Psoas muscle (tissue), 8 donors: ENCODE results near the gene FLRT2. TPM values are rescaled to one million over a fixed set of nuclear protein-coding genes. Genes with fewer than 3 reads are reported as not detected.
A peak's percentile ranks its signal among the peaks of the same experiment; 100 is the strongest.

Source experiments
- ATAC-seq, 4 donors: fragments of 200-7000 bp; cut with Tn5 transposase; one replicate each; pipeline ENCODE4 v1.9.1; 2020; ENCODE audit warnings: moderate library complexity in 3 of 4, mild to moderate bottlenecking in 2 of 4
- DNase-seq, 2 donors: peaks; one replicate each; pipeline ENCODE4 v3.0.0-alpha.2; 2020
- H3K27ac ChIP-seq: fragments of 200-600 bp; one replicate; pipeline ENCODE4 v1.8.0; 2022
- H3K27me3 ChIP-seq, 3 donors: fragments of 200-600 bp in 1 of 3; one replicate each; pipeline versions ENCODE4 v1.6.1 to v1.8.0; 2013 to 2022; ENCODE audit warnings: low read length in 2 of 3, mild to moderate bottlenecking in 2 of 3, moderate library complexity in 1 of 3; ENCODE audit not compliant: insufficient read depth in 3 of 3
- H3K36me3 ChIP-seq, 2 donors: fragments of 200-600 bp in 1 of 2; one replicate each; pipeline versions ENCODE4 v1.6.1 to v1.8.0; 2013 to 2022; ENCODE audit warnings: low read depth in 1 of 2, mild to moderate bottlenecking in 1 of 2, moderate library complexity in 1 of 2; ENCODE audit not compliant: insufficient read depth in 1 of 2
- H3K4me1 ChIP-seq: fragments of 200-600 bp; one replicate; pipeline ENCODE4 v1.8.0; 2022
- H3K4me3 ChIP-seq: fragments of 200-600 bp; one replicate; pipeline ENCODE4 v1.8.0; 2022; ENCODE audit warnings: mild to moderate bottlenecking
- H3K9me3 ChIP-seq: fragments of 200-600 bp; one replicate; pipeline ENCODE4 v1.8.0; 2022
- CTCF ChIP-seq: fragments of 200-600 bp; IDR thresholded peaks from one replicate; pipeline ENCODE4 v1.8.0; 2022; ENCODE audit warnings: antibody characterized with exemption
- WGBS, 3 donors: extraction: QIAGEN DNeasy Blood & Tissue Kit; methylation state at CpG; one replicate each; pipeline versions ENCODE4 v1.1.6 to v1.1.7; 2013; 5-methylcytosine and 5-hydroxymethylcytosine counted together
- intact Hi-C, 2 donors: fragments of 100-400 bp; cut with DNase I; formaldehyde crosslinking; loops; one replicate each; pipeline versions ENCODE4 v1.11.0 to v1.14.2; 2022
- polyA plus RNA-seq, 3 donors: library from polyadenylated mRNA; stranded (reverse); fragments of 200-250 nt; gene quantifications; one replicate each; pipeline ENCODE4 v1.2.3, GENCODE V29; 2013
- total RNA-seq, 4 donors: library from RNA; stranded (reverse); fragmentation: NEBNext Ultra II Directional in 2 of 4; extraction: Animal tissue kit (Norgen Biotek cat#: 25700) in 2 of 4; gene quantifications; one replicate each; pipeline versions ENCODE4 v1.2.1 to v1.2.4, GENCODE V29; 2021 to 2023
- donor health status: healthy with polysubstance abuse.
- donor health status: DM: no; HTN: no; CAD: no; lungs with moderate emphysema.
- donor health status: Bipolar disorder and iron deficiency.
- donor health status: healthy.
- donor health status: DM: yes; HTN: yes; CAD: no.
- donor health status: DM: no; HTN: no; CAD: no.
- donor health status: DM: no; HTN: no; CAD: no.
- donor health status: DM: yes; HTN: yes; CAD: no.

Gene FLRT2
- total and polyA plus RNA-seq, 7 donors = 1.3 to 10.2 (median 2.4) TPM

- DNase-seq (peak in 1 of 2 donors; percentile 54), ATAC-seq (no peak)
- Histone ChIP-seq H3K27me3 (peaks cover 0 to 43% (median 9%) of the 10 kb centered on the region in 3 donors), H3K36me3 (no peaks in the 10 kb centered on the region), H3K27ac (peak overlapping the region; percentile 83), H3K4me3 (peak overlapping the region; percentile 77), H3K4me1 (no peaks in the 10 kb centered on the region), H3K9me3 (no peaks in the 10 kb centered on the region)
- 10 to 14% (median 11%) methylated on average over 28 of the region's 28 CpGs for WGBS, 3 donors
- TF ChIP-seq CTCF = no peak
- intact Hi-C loops = loop anchor here (5.0 to 10.0 kb wide), 6 partner anchors 38 to 1530 kb away; no protein-coding TSS in a partner anchor
Measured at GRCh38 chr14:85534458-85535293, 4.7 kb downstream of the FLRT2 start.

- peak overlapping the region; percentile 77 for H3K4me3 ChIP-seq
- H3K4me1 ChIP-seq = no peaks in the 10 kb centered on the region
- no peak for TF ChIP-seq CTCF
- 52 to 62% (median 58%) methylated on average over 6 of the region's 6 CpGs for WGBS, 3 donors
- no peaks in the 10 kb centered on the region for H3K9me3 ChIP-seq
- ATAC-seq = no peak
- H3K27me3 ChIP-seq = peaks cover 0 to 37% (median 5%) of the 10 kb centered on the region in 3 donors
- intact Hi-C loops = loop anchor here (5.0 to 10.0 kb wide), 4 partner anchors 37 to 1531 kb away; no protein-coding TSS in a partner anchor
- peak overlapping the region; percentile 83 for H3K27ac ChIP-seq
- no peak for DNase-seq
- no peaks in the 10 kb centered on the region for H3K36me3 ChIP-seq
Measured at GRCh38 chr14:85535321-85535720, 5.4 kb downstream of the FLRT2 start.

GRCh38 chr14:85535991-85536832 lies 6.3 kb downstream of the FLRT2 start:
- DNase-seq = no peak
- peak; percentile 39 for TF ChIP-seq CTCF
- H3K4me1 ChIP-seq = no peaks in the 10 kb centered on the region
- no peaks in the 10 kb centered on the region for H3K36me3 ChIP-seq
- intact Hi-C loops = loop anchor here (5.0 to 10.0 kb wide), 4 partner anchors 36 to 1531 kb away; no protein-coding TSS in a partner anchor
- ATAC-seq = no peak
- peak overlapping the region; percentile 77 for H3K4me3 ChIP-seq
- peaks cover 0 to 29% (median 2%) of the 10 kb centered on the region in 3 donors for H3K27me3 ChIP-seq
- H3K27ac ChIP-seq = peak overlapping the region; percentile 83
- H3K9me3 ChIP-seq = no peaks in the 10 kb centered on the region
- 22 to 37% (median 29%) methylated on average over 8 of the region's 8 CpGs for WGBS, 3 donors

- peak overlapping the region; percentile 77 for H3K4me3 ChIP-seq
- no peaks in the 10 kb centered on the region for H3K4me1 ChIP-seq
- H3K9me3 ChIP-seq = no peaks in the 10 kb centered on the region
- peak overlapping the region; percentile 83 for H3K27ac ChIP-seq
- H3K27me3 ChIP-seq = peaks cover 0 to 25% (median 2%) of the 10 kb centered on the region in 3 donors
- DNase-seq (no peak), ATAC-seq (no peak)
- TF ChIP-seq CTCF = no peak
- intact Hi-C loops = loop anchor here (5.0 to 10.0 kb wide), 4 partner anchors 35 to 1532 kb away; no protein-coding TSS in a partner anchor
- WGBS, 3 donors = 35 to 51% (median 40%) methylated on average over 1 of the region's 1 CpG
- no peaks in the 10 kb centered on the region for H3K36me3 ChIP-seq
Measured at GRCh38 chr14:85536833-85537190, 6.9 kb downstream of the FLRT2 start.
